Calu3 (cell line): ENCODE data around the gene CDK14. TPM values are rescaled to one million over a fixed set of nuclear protein-coding genes. Genes with fewer than 3 reads are reported as not detected.

Experiments used
- BruUV-seq: library from RNA; stranded (reverse); fragments of 400-500 nt; replicated peaks from 2 replicates; lab custom pipeline; 2021; lab: Mats Ljungman, UMichigan
- CTCF ChIA-PET: fragments of 300-600 bp; sonication (Branson Sonifier 250); formaldehyde crosslinking; loops from one replicate; lab custom pipeline; 2022; ENCODE audit warnings: antibody characterized with exemption; lab: Charles Lee
- DNase-seq: peaks from one replicate; pipeline ENCODE4 v3.0.0; 2022
- H3K27ac Mint-ChIP-seq: one replicate; pipeline ENCODE4 v1.8.0; 2022; ENCODE audit warnings: mixed read lengths; ENCODE audit not compliant: unreplicated experiment
- H3K27me3 Mint-ChIP-seq: one replicate; pipeline ENCODE4 v1.8.0; 2022; ENCODE audit warnings: mixed read lengths; ENCODE audit not compliant: unreplicated experiment
- H3K36me3 Mint-ChIP-seq: one replicate; pipeline ENCODE4 v1.8.0; 2022; ENCODE audit warnings: mild to moderate bottlenecking, moderate library complexity, mixed read lengths; ENCODE audit not compliant: insufficient read depth, unreplicated experiment
- H3K4me1 Mint-ChIP-seq: one replicate; pipeline ENCODE4 v1.8.0; 2022; ENCODE audit warnings: mild to moderate bottlenecking, low read depth, mixed read lengths; ENCODE audit not compliant: unreplicated experiment
- H3K4me3 Mint-ChIP-seq: one replicate; pipeline ENCODE4 v1.8.0; 2022; ENCODE audit warnings: mild to moderate bottlenecking, low read depth, moderate library complexity, mixed read lengths; ENCODE audit not compliant: unreplicated experiment
- H3K9me3 Mint-ChIP-seq: one replicate; pipeline ENCODE4 v1.8.0; 2022; ENCODE audit warnings: low read depth, mixed read lengths; ENCODE audit not compliant: unreplicated experiment
- intact Hi-C: fragments of 100-400 bp; cut with micrococcal nuclease; formaldehyde crosslinking; loops from one replicate; pipeline ENCODE4 v1.10.0; 2022; ENCODE audit not compliant: unreplicated experiment
- total RNA-seq: library from RNA; stranded (reverse); gene quantifications from 2 replicates; pipeline ENCODE4 v1.2.3, GENCODE V29; 2022
- TF ChIP-seq, protein P1 (sequence below): fragments of 200-600 bp; IDR thresholded peaks from one replicate; pipeline ENCODE4 v1.8.0; 2022; ENCODE audit warnings: antibody characterized with exemption; ENCODE audit not compliant: unreplicated experiment

The CDK14 gene
- total RNA-seq, 1 experiment from 2014 or later: 29.4 TPM

GRCh38 chr7:90654718-90655427 is 58.8 kb downstream of the CDK14 start:
- no TSS peak for BruUV-seq
- Mint-ChIP-seq H3K27me3 (no peaks in the 10 kb centered on the region), H3K9me3 (no peaks in the 10 kb centered on the region), H3K27ac (no peak overlapping the region), H3K4me3 (no peak overlapping the region), H3K4me1 (no peaks in the 10 kb centered on the region), H3K36me3 (no peaks in the 10 kb centered on the region)
- CTCF ChIA-PET: no interaction called here
- intact Hi-C loops: no loop called here
- TF ChIP-seq, protein P1, sequence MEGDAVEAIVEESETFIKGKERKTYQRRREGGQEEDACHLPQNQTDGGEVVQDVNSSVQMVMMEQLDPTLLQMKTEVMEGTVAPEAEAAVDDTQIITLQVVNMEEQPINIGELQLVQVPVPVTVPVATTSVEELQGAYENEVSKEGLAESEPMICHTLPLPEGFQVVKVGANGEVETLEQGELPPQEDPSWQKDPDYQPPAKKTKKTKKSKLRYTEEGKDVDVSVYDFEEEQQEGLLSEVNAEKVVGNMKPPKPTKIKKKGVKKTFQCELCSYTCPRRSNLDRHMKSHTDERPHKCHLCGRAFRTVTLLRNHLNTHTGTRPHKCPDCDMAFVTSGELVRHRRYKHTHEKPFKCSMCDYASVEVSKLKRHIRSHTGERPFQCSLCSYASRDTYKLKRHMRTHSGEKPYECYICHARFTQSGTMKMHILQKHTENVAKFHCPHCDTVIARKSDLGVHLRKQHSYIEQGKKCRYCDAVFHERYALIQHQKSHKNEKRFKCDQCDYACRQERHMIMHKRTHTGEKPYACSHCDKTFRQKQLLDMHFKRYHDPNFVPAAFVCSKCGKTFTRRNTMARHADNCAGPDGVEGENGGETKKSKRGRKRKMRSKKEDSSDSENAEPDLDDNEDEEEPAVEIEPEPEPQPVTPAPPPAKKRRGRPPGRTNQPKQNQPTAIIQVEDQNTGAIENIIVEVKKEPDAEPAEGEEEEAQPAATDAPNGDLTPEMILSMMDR: no peak
- DNase-seq: no peak

DNA sequence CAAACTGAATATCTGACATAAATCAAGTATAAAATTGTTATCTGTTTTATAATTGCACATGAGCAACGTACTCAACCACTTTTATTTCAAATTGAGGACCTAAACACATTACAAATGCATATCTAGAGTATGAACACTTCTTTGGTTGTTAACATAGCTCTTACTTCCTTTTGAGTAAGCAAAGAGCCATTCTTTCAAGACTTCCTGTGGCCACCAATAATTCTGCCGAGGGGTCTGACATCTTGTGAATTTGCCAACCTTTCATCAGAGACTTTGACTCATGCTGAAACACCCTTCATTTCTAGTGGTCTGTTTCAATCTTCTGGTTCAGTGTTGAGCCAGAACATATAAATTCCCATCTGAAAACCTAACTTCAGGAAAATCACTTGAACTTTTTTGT is 59.4 kb downstream of the CDK14 start:
- no peak for DNase-seq
- intact Hi-C loops: no loop called here
- Mint-ChIP-seq H3K27ac (no peak overlapping the region), H3K9me3 (no peaks in the 10 kb centered on the region), H3K4me1 (no peaks in the 10 kb centered on the region), H3K4me3 (no peak overlapping the region), H3K27me3 (no peaks in the 10 kb centered on the region), H3K36me3 (no peaks in the 10 kb centered on the region)
- TF ChIP-seq, protein P1: no peak
- CTCF ChIA-PET: no interaction called here
- no TSS peak for BruUV-seq

DNA sequence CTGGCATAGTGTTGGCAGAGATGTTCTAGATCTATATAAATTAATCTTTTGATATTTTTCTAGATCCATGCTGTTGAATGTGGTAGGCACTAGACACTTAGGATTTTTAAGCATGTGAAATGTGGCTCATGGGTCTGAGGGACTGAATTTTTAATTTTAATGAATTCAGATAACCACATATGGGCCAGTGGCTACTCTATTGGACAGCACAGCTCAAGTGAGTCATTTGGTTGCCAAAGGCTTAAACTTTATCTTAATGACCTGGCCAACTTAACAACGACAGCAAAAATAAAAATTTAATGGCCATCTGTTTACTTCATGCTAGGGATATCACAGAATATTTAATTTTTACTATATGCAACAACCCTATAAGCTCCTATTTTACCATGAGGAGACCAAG is 61.4 kb downstream of the CDK14 start:
- H3K4me1 Mint-ChIP-seq: no peaks in the 10 kb centered on the region

DNA sequence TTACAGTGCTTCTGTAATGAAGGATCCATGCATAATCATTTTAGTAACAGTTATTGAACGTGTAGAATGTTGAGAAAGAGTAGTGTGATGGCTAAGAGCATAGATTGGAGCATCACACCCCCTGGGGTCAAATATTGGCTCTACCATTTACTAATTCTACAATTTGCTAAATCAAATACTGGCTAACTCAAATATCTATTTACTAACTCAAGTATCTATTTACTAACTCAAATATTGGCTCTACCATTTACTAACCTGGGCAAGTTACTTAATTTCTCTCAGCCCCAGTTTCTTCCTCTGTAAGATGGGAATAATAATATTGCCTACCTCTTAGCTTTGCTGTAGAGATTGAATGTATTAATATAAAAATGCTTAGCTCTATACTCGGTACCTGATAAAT is 64.0 kb downstream of the CDK14 start:
- no TSS peak for BruUV-seq
- Mint-ChIP-seq H3K36me3 (no peaks in the 10 kb centered on the region), H3K27ac (no peak overlapping the region), H3K27me3 (no peaks in the 10 kb centered on the region), H3K4me1 (no peaks in the 10 kb centered on the region), H3K4me3 (no peak overlapping the region), H3K9me3 (no peaks in the 10 kb centered on the region)
- TF ChIP-seq, protein P1: no peak
- intact Hi-C loops: no loop called here
- CTCF ChIA-PET: no interaction called here
- DNase-seq: no peak

More for the DNA sequence above, 61.4 kb downstream of the CDK14 start:
- intact Hi-C loops: no loop called here
- TF ChIP-seq, protein P1: no peak
- CTCF ChIA-PET: no interaction called here
- Mint-ChIP-seq H3K36me3 (no peaks in the 10 kb centered on the region), H3K4me3 (no peak overlapping the region), H3K27me3 (no peaks in the 10 kb centered on the region), H3K9me3 (no peaks in the 10 kb centered on the region), H3K27ac (no peak overlapping the region)
- no TSS peak for BruUV-seq
- DNase-seq: no peak
